GM12872 (cell line): Measurements from ENCODE around the gene CDC42EP4.

Experiments
- TF ChIP-seq, protein P1 (sequence below): IDR thresholded peaks from 3 replicates; pipeline ENCODE4 v1.5.1; 2011; ENCODE audit warnings: low read depth, mild to moderate bottlenecking, low read length, moderate library complexity; ENCODE audit not compliant: insufficient read depth

Gene CDC42EP4

DNA sequence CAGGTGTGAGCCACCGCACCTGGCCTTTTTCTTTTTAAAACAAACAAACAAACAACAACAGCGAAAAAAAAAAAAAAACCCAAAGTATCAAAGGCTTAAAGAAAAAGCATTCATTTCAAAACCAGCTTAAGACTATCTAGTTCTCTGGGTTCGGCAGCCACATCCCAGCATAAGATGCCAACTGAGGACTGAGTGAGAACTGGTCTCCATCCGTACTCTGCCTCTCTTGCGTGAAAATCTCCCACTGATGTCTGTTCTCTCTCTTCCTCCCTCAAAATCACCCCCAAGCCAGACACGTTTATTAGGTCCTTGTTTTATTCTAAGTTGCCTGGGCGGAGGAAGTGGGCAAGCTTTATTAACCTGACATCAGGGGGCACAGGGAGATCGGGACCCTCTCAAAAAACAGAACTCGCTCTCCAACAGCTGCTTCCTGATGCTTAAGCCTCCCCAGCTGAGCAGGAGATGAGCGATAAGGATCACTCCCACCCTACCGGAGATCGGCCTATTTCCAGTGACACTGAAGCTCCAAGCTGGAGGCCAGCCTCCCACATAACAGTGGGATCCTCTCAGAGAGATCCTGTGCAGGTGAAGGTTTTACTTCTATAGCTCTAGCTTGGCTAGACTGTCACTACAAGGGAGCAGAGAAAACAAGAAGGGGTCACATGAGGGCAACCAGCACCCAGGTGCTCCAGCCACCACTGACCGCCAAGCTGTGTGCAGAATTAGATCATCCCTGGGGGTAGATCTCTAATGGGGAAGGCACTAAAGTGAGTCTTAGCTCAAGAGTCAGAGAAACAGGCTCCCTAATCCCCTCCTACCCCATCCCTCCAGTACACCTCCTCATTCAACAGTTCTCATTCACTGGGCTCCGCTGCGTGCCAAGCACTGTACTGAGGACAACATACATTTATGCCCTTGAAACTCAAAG is 13.6 kb downstream of the CDC42EP4 start:
- TF ChIP-seq, protein P1, sequence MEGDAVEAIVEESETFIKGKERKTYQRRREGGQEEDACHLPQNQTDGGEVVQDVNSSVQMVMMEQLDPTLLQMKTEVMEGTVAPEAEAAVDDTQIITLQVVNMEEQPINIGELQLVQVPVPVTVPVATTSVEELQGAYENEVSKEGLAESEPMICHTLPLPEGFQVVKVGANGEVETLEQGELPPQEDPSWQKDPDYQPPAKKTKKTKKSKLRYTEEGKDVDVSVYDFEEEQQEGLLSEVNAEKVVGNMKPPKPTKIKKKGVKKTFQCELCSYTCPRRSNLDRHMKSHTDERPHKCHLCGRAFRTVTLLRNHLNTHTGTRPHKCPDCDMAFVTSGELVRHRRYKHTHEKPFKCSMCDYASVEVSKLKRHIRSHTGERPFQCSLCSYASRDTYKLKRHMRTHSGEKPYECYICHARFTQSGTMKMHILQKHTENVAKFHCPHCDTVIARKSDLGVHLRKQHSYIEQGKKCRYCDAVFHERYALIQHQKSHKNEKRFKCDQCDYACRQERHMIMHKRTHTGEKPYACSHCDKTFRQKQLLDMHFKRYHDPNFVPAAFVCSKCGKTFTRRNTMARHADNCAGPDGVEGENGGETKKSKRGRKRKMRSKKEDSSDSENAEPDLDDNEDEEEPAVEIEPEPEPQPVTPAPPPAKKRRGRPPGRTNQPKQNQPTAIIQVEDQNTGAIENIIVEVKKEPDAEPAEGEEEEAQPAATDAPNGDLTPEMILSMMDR, result no peak

DNA sequence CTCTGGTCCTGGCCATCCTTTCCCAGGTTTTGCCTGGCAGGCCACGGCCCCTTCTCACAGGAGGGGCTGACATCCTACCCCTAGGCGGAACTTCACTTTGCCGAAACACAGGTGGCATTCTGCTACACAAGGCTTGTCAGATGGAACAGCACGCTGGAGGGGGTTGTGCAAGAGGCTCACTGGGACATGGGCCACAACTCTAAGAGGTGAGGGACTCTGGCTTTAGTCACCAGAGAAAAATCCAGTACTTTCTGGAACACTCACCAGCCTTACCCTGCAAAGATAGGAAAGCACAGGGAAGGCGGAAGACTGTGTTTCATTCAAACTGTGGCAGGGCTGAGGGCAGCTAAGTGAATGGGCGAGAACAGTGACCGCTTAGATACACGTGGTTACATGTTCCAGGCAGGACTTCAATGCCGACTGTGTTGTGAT is 18.3 kb downstream of the CDC42EP4 start:
- TF ChIP-seq, protein P1, result no peak

DNA sequence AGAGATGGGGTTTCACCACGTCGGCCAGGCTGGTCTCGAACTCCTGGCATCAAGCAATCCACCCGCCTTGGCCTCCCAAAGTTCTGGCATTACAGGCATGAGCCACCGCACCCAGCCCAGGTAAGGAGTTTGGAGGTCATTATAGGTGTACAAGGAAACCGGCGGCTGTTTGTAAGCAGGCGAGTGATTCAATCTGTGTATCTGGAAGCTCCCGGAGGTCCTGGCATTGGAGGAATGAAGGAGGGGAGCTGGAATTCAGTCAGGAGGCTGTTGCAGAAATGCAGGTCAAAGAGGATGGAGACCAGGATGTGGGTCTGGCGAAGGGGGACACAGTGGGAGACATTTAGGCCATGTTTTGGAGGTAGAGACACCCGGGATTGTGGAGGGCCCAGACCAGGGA is 18.8 kb downstream of the CDC42EP4 start:
- TF ChIP-seq, protein P1, result no peak

DNA sequence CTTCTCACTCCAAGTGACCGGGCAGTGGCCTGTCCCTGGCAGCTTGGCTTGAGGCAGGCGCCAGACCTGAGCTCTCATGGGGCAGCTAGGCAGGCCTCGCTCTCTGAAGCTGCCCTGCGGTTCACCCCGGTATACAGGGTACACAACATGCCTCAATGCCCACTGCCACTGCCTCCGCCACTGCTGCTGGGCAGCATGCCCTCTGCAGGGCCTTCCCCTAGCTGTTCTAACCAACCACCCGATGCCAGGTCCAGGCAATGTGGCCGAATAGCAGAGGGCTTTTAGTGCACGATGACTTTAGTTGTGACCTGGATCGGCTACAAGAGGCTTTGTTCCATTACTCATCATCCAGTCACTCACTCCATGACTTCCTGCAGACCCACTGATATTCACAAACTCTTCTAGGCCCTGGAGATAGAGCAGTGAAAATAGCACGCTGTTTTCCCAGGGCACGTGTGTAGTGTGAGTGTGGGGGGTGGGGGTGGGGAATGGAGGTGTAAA is 19.7 kb downstream of the CDC42EP4 start:
- TF ChIP-seq, protein P1, result no peak

DNA sequence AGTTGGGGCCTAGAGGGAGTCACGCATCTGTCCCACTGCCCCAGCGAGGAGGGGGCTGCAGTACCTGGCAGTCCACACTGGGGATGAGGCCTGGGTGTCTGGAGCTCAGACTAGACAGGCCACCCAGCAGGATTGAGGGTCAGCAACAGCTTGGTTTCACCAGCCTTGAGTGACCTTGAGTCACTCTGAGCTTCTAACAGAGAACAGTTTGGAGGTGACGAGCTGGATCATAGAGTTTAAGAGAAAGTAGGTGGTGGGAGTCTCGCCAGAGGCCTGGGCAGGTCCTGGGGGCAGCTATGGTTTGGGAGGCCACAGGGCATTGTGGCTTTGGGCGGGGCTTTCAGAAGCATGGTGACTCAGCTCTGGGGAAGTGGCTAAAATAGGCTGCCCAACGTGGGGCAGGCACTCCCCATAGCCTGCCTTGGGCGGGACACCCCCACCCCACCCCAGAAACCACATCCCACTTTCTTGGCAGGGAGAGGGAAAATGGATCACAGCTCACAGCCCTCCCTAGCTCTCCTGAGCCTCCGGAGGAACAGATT is 20.5 kb downstream of the CDC42EP4 start:
- TF ChIP-seq, protein P1, result no peak

DNA sequence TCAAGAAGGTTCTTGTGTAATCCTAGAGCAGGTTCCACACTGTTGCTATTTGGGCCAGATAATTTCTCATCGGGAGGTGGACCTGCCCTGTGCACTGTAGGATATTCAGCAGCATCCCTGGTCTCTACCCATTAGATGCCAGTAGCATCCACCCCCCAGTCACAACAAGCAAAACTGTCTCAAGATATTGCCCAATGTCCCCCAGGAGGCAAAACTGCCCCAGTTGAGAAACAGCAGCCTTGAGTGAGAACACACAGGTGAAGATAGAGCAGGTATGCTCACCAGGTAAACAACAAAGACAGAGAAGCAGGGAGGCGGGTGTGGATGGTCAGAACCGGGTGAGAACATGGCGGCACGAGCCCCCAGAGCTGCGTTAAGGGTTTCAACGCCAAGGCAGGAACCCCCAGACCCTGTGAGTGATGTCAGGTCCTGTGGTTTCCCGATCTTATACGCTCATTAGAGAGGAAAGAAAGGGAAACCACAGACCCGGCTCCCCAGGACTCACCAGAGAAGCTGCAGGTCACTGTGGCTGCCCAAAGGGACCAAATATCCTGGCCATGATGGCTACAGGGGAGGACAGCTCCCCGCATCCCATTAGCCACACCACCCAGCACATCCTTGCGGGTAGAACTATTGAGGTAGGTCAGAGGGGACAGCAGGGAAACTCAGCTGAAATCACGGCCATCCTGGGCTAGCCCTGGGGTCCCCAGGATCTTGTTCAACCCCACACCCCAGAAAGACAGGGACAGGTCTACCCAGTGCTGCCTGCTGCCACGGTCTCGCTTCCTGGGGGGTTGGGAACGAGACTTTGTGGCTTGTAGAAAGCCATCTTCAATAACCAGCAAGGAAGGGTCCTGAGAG is 21.2 kb downstream of the CDC42EP4 start:
- TF ChIP-seq, protein P1, result no peak
